Transverse colon (tissue), 4 donors: ENCODE results near the gene TFPI2.

Experiments used
- CTCF ChIP-seq, 5 experiments: fragments of 200-600 bp in 3 of 5; fragments of 450-650 bp in 2 of 5; sonication (generic) in 3 of 5; IDR thresholded peaks; 1 replicate in 2 of 5; 2 replicates in 3 of 5; pipeline ENCODE4 v1.5.1; 2016 to 2017; ENCODE audit warnings: antibody characterized with exemption in 5 of 5, inconsistent platforms in 3 of 5, mild to moderate bottlenecking in 2 of 5, moderate library complexity in 1 of 5
- EP300 ChIP-seq: sonication (generic); formaldehyde crosslinking; IDR thresholded peaks from one replicate; pipeline ENCODE4 v1.6.1; 2017; ENCODE audit warnings: antibody characterized with exemption, low read depth
- POLR2A ChIP-seq: fragments of 450-650 bp; IDR thresholded peaks from one replicate; pipeline ENCODE4 v1.6.1; 2016; ENCODE audit warnings: antibody characterized with exemption, mild to moderate bottlenecking, moderate library complexity
- POLR2AphosphoS5 ChIP-seq, 3 donors: sonication (generic); formaldehyde crosslinking; IDR thresholded peaks; one replicate each; pipeline ENCODE4 v1.6.1; 2016; ENCODE audit warnings: antibody characterized with exemption in 3 of 3

DNA sequence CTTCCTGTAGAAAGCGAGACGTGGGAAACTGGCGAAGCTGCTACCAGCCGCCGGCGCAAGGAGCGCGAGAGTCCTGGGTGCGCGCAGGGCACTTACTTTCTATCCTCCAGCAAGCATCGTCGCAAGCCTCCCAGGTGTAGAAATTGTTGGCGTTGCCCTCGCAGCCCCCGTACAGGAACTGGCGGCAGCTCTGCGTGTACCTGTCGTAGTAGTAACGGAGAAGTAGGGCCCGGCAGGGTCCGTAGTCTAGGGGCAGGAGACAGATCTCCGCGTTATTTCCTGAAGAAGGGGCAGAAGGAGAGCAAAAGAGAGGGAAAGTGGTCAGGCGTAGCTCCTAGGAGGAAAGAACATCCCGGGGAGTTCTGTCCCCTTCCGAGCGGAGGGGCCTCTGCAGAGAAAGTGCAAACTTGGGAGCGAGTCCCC is 501 bp downstream of the TFPI2 start:
- TF ChIP-seq CTCF (IDR thresholded peaks at IDR 0.05) (no peak), POLR2A (no peak), EP300 (no peak), POLR2AphosphoS5 (IDR thresholded peaks at IDR 0.05) (no peak)
